Nasal cavity respiratory epithelium epithelial cell of viscerocranial mucosa (primary cell): ENCODE measurements around the gene BOD1L1. TPM values are rescaled to one million over a fixed set of nuclear protein-coding genes. Genes with fewer than 3 reads are reported as not detected.

ENCODE experiments used
- total RNA-seq: library from RNA; depleted of rRNA; stranded (reverse); fragments of >200 nt; gene quantifications from 2 replicates; pipeline ENCODE4 v1.2.3, GENCODE V29; 2014

BOD1L1 gene
- total RNA-seq: 24.9 and 57.5 TPM in 2 replicates

DNA sequence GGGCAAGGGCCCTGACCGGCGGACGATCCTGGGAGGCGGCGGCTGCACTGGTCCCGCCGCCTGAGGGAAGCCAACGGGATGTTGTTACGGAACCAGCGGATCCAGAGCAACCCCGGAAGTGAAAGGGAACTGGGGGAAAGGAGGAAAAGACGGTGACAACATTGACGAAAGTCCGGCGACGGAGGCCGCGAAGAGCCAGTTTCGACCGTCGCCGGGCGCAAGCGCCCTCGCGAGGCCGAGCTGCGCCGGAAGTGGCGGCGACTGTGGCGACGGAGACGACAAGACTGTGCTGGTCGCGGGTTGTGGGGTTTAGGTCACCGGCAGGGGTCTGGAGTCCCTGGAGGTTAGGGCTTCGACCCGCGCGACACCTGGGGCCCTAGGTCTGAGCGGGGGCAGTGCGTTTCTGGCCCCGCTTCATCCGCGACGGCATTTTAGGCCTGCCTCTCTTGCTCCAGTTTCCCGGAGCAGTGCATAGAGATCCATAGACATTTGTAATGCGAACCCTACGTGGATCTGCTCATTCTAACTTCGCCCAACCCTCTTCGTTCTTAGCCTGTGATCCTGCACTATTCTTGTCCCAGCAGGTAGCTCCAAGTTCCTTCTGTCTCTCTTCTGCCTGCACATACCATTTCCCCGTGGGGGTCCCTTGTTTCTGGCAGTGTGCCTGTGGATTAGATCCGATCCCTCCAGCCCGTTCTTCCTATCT, at the start of gene BOD1L1:
BOD1L1 (minus strand) TSS at position 120 of the 706 bp plus-strand sequence. CDS start 138 bp downstream, outside the sequence.

DNA sequence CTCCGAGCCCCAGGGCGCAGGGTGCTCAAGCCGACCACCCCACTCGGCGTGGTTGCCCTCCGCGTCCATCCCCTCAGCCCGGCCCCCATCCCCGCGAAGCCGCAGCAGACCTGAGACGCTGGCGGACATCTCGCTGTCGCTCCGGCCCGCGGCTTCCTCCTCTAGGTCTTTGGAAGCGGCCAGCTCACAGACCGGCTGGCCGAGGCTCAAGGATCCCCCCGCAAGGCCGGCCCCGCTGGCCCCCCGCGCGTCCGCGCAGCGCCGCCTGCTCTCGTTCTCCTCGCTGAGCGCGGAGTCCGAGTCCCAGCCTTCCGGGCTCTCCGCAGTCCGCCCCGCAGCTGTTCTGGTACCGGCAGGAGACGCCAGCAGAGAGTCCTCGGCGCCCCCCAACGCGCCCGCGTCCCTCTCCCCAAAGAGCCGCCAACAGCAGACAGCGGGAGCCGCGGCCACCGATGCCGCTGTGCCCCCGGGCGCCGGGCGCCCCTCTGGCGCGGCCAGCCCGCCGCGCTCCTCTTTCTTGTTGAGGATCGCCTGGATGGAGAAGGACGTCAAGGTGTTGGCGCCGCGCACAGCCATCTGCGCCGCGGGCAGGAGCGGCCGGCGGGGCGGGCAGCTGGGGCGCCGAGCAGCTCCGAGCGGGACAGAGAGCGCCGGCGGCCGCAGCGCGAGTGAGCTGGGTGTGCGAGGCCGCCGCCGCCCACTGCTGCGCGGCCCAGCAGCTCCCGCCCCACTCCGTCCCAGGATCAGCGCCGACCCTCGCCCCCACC, 83.5 kb downstream of the BOD1L1 start, which contains the start of gene NKX3-2:
NKX3-2 (minus strand) TSS at position 670 of the 767 bp plus-strand sequence; CDS start at position 576, 94 bp downstream.

Other genes with a start within 250 kb of the BOD1L1 start
- gene RAB28, start 143.4 kb downstream of the BOD1L1 start, total RNA-seq: 14.3 and 21.5 TPM in 2 replicates
- gene NKX3-2, start 83.2 kb downstream of the BOD1L1 start, total RNA-seq: under 0.01 TPM in 1 of 2 replicates, not detected in the other